H1 (cell line): ENCODE measurements around the gene RNASEL. TPM values are rescaled to one million over a fixed set of nuclear protein-coding genes. Genes with fewer than 3 reads are reported as not detected.

ENCODE experiments used
- FOSL1 ChIP-seq: IDR thresholded peaks from 2 replicates; pipeline ENCODE4 v1.6.1; 2011; ENCODE audit warnings: mild to moderate bottlenecking, low read depth, low read length, moderate library complexity; ENCODE audit not compliant: insufficient read depth
- SUZ12 ChIP-seq: fragments of 200-600 bp; sonication (generic); IDR thresholded peaks from 2 replicates; pipeline ENCODE4 v1.6.1; 2012; ENCODE audit warnings: mild to moderate bottlenecking, inconsistent platforms, low read length, moderate library complexity, mixed read lengths
- polyA plus RNA-seq, 7 experiments: library from polyadenylated mRNA; depleted of rRNA in 3 of 7; stranded (reverse) in 5 of 7; unstranded in 2 of 7; fragments of >200 nt in 5 of 7; fragments of 200-250 nt in 2 of 7; gene quantifications; 1 replicate in 5 of 7; 2 replicates in 1 of 7; 4 replicates in 1 of 7; pipeline versions ENCODE4 v1.2.1 to v1.2.3, GENCODE V29; 2011 to 2013; ENCODE audit warnings: missing spikeins in 2 of 7, mixed read lengths in 2 of 7
- total RNA-seq: library from RNA; stranded (reverse); fragmentation: NEBNext Ultra II Directional; extraction: Animal tissue kit (Norgen Biotek cat#: 25700); gene quantifications from 2 replicates; pipeline ENCODE4 v1.2.1, GENCODE V29; 2021
- TF ChIP-seq, protein P1 (sequence below): IDR thresholded peaks from 2 replicates; pipeline ENCODE4 v1.6.1; 2011; ENCODE audit warnings: low read length, improper control_type of control experiment

RNASEL gene
- total and polyA plus RNA-seq, 2 of the 8 experiments (the other 6 are each of a cell fraction or from before 2014, with no cell fraction given), result 0.39 to 0.78 TPM

DNA sequence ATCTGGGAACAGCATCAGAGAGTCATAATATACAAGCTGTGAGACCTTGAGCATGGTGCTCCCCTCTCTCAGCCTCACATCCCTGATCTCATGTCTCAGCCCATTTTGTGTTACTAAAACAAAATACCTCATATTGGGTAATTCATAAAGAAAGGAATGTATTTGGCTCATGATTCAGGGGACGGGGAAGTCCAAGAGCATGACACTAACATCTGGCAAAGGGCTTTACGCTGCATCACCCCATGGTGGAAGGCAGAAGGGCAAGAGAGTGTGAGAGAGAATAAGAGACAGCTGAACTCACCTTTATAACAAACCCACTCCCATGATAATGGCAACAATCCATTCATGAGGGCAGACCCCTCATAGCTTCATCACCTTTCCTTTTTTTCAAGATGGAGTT, 36.5 kb downstream of the RNASEL start (continued):
- TF ChIP-seq SUZ12 (no peak), FOSL1 (no peak)
- TF ChIP-seq, protein P1, sequence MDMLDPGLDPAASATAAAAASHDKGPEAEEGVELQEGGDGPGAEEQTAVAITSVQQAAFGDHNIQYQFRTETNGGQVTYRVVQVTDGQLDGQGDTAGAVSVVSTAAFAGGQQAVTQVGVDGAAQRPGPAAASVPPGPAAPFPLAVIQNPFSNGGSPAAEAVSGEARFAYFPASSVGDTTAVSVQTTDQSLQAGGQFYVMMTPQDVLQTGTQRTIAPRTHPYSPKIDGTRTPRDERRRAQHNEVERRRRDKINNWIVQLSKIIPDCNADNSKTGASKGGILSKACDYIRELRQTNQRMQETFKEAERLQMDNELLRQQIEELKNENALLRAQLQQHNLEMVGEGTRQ, result no peak
